ENCODE measurements around the gene CERK. TPM values are rescaled to one million over a fixed set of nuclear protein-coding genes. Genes with fewer than 3 reads are reported as not detected.
A peak's percentile ranks its signal among the peaks of the same experiment; 100 is the strongest.

The CERK gene
- total and polyA plus RNA-seq, 9 of the 15 experiments (the other 6 are each of a cell fraction or from before 2014, with no cell fraction given): 1.1 to 14.9 (median 8.7) TPM

DNA sequence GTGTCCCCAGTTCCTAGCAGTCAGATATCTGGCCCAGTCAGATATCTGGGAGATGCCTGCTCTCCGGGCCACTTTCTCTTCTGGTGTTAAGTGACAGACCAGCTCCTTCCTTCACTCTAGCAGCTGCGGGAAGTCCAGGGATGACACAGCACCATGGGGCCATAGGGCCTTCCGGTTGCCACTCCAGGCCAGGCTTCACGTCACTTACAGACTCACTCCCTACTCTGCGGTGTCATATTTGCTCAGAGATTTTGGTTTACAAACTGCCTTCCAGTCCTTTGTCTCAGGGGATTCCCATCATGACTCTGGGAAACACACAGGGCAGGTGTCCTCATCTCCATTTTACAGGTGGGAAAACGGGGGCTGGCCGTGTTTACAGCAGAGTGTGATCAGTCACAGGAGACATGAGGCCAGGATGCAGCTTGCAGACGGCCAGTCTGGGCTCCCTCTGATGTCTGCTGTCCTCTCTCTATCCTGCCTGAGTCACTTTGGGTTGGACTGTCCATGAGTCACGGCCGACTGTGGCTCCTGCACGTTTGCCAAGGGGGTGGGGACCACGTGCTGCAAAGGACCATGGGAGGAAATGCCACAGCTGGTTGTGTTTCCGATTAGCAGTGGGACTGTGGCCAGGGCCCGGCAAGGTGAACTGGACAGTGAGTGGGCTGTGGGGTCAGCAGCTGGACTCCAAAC, 16.2 kb upstream of the CERK start (continued):
- no peak for TF ChIP-seq ZNF407 (IDR thresholded peaks at IDR 0.05; ENCODE audit: low read depth)
- TF ChIP-seq, protein P1, sequence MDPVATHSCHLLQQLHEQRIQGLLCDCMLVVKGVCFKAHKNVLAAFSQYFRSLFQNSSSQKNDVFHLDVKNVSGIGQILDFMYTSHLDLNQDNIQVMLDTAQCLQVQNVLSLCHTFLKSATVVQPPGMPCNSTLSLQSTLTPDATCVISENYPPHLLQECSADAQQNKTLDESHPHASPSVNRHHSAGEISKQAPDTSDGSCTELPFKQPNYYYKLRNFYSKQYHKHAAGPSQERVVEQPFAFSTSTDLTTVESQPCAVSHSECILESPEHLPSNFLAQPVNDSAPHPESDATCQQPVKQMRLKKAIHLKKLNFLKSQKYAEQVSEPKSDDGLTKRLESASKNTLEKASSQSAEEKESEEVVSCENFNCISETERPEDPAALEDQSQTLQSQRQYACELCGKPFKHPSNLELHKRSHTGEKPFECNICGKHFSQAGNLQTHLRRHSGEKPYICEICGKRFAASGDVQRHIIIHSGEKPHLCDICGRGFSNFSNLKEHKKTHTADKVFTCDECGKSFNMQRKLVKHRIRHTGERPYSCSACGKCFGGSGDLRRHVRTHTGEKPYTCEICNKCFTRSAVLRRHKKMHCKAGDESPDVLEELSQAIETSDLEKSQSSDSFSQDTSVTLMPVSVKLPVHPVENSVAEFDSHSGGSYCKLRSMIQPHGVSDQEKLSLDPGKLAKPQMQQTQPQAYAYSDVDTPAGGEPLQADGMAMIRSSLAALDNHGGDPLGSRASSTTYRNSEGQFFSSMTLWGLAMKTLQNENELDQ (CRISPR knock-in tag; IDR thresholded peaks at IDR 0.05; ENCODE audit: borderline replicate concordance): no peak
- peak in 1 of 2 experiments; percentile 20; a peak in 1 of 4 replicates for TF ChIP-seq NRF1 (conservative IDR thresholded peaks at IDR 0.05 in 1 of 2, IDR thresholded peaks at IDR 0.05 in 1 of 2)
- TF ChIP-seq ZFX (CRISPR knock-in tag; IDR thresholded peaks at IDR 0.05): peak; percentile 63
- no peak for TF ChIP-seq MCM5 (IDR thresholded peaks at IDR 0.05; ENCODE audit: low read depth)
- peak; percentile 46; the same call in 1 of the 2 replicates for TF ChIP-seq FOXP1 (CRISPR knock-in tag; IDR thresholded peaks at IDR 0.05)
- TF ChIP-seq, protein P2, sequence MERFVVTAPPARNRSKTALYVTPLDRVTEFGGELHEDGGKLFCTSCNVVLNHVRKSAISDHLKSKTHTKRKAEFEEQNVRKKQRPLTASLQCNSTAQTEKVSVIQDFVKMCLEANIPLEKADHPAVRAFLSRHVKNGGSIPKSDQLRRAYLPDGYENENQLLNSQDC (CRISPR knock-in tag; IDR thresholded peaks at IDR 0.05): no peak
- no peak for TF ChIP-seq FOXK1 (CRISPR knock-in tag; IDR thresholded peaks at IDR 0.05; ENCODE audit: borderline replicate concordance)
- no peak for TF ChIP-seq PHF21A (IDR thresholded peaks at IDR 0.05; ENCODE audit: borderline replicate concordance, low read depth)
- no peak for TF ChIP-seq PTTG1 (tag; IDR thresholded peaks at IDR 0.05; ENCODE audit: low read depth)
- TF ChIP-seq ZNF12 (CRISPR knock-in tag; IDR thresholded peaks at IDR 0.05): no peak
- TF ChIP-seq, protein P3, sequence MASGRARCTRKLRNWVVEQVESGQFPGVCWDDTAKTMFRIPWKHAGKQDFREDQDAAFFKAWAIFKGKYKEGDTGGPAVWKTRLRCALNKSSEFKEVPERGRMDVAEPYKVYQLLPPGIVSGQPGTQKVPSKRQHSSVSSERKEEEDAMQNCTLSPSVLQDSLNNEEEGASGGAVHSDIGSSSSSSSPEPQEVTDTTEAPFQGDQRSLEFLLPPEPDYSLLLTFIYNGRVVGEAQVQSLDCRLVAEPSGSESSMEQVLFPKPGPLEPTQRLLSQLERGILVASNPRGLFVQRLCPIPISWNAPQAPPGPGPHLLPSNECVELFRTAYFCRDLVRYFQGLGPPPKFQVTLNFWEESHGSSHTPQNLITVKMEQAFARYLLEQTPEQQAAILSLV (tag; IDR thresholded peaks at IDR 0.05): no peak
- TF ChIP-seq TCF7 (IDR thresholded peaks at IDR 0.05; ENCODE audit: borderline replicate concordance): no peak
- TF ChIP-seq ZNF830 (CRISPR knock-in tag; IDR thresholded peaks at IDR 0.05): no peak
- TF ChIP-seq ZBTB8A (IDR thresholded peaks at IDR 0.05; ENCODE audit: partially characterized antibody): no peak
- TF ChIP-seq, protein P4, sequence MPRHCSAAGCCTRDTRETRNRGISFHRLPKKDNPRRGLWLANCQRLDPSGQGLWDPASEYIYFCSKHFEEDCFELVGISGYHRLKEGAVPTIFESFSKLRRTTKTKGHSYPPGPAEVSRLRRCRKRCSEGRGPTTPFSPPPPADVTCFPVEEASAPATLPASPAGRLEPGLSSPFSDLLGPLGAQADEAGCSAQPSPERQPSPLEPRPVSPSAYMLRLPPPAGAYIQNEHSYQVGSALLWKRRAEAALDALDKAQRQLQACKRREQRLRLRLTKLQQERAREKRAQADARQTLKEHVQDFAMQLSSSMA (CRISPR knock-in tag; IDR thresholded peaks at IDR 0.05): no peak
